Measurements from ENCODE around the gene ZPLD1.

ZPLD1 gene

DNA sequence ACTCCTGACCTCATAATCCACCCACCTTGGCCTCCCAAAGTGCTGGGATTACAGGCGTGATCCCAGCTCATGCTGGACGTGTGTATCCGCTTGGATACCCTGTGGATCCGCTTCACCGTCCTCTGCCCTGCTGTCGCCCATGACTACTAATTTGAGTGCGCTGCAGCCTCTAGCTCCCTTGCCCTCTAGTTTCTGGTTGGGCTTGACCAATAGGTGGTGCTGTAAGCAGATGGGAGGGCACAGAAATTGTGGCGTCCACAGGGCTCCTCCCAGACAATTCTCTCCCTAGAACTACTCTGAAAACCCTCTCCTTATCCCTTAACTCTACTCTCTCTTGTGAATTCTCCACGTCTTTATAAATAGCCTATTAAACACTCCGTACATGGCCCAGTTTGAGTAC lies 36.2 kb downstream of the ZPLD1 start:
- no peak for DNase-seq

DNA sequence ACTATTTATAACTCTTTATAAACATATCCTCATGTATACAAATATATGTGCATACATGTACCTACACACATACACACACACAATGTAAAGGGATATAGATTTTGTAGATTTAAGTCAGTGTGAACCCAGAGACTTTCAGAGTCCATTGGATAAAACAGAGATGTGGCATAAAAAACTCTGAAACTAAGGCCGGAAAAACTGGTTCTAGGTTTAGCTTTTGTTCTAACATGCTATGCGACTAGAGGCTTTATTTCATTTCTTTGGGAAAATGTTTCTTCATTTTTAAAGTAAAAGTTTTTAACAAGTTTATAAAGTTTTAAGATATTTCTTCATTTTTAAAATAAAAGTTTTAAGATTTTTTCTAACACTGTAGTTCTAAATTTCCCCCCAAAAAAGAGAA lies 36.7 kb downstream of the ZPLD1 start:
- DNase-seq, result no peak

DNA sequence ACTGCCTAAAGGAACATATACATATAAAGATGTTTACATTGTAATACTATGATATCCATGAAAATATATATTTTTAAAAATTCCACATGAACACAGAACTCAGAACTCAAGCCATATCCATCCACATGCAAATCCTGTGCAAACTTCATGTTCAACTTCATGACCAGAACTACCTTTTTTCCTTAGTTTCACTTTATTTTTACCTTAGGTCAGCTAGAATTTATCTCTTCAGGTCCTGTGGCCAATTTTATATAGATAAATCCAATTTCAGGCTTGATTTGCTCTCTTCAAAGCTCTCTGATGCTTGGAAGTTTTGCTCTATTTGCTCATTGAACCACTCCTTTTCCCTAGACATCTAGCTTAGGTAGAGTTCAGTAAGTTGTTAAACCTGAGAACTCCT lies 38.8 kb downstream of the ZPLD1 start:
- DNase-seq, result no peak

DNA sequence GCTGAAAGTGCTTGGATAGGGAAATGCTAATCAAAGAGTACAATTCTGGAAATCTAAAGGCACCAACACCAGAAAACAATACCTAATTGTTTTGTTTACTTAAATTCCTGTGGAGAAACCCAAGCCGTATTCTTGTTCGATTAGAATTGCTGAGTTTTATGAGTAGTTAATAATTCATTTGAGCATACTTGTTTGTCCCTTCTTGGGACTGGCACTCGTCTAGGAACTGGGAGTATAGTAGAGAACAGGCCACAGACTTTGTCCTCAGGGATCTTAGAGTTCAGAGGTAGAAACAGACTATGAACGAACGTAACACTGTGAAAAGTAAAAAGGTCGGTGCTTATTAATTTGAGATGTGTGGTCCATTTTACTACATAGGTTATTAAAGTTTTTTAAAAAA lies 39.4 kb downstream of the ZPLD1 start:
- no peak for DNase-seq

- no peak for DNase-seq
Measured at GRCh38 chr3:102476198-102476597, 41.4 kb downstream of the ZPLD1 start.

- DNase-seq, result no peak
Measured at GRCh38 chr3:102478160-102478559, 43.3 kb downstream of the ZPLD1 start.

GRCh38 chr3:102480139-102480538 lies 45.3 kb downstream of the ZPLD1 start:
- DNase-seq, result no peak

GRCh38 chr3:102481050-102481449 lies 46.2 kb downstream of the ZPLD1 start:
- no peak for DNase-seq

DNA sequence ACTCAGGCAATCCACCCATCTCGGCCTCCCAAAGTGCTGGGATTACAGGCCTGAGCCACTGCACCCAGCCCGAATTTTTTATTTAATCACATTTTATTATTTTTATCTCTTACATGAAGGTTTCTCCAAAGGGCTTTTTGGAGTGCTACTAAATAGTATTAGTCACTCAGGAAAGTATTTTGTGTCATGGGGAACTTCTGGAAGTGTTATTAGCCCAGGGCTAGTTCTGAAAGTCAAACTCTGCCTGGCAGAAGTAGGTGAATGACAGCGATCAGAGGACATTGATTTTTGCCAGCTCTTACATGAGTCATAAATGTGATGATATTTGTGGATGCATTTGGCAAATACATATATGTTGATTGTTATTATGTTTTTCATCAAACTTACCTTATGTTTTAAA lies 48.7 kb downstream of the ZPLD1 start:
- no peak for DNase-seq

DNA sequence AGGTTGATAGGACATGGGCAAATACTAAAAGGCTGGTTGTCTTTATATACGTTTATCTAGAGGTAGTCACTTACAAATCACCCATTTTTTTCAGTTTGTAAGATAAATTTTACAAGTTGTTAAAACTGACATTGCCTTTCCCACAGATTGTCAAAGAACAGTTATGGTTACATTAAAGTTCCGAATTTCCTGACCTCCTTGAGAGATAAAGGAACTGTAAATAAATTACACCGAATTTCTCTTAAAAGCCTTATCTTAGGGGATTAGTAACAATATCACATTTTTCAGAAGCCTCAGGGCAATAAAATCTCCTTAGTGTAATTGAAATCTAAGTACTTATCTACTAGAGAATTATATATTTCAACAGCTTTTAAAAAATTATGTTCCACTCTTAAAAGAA lies 49.5 kb downstream of the ZPLD1 start:
- no peak for DNase-seq

DNA sequence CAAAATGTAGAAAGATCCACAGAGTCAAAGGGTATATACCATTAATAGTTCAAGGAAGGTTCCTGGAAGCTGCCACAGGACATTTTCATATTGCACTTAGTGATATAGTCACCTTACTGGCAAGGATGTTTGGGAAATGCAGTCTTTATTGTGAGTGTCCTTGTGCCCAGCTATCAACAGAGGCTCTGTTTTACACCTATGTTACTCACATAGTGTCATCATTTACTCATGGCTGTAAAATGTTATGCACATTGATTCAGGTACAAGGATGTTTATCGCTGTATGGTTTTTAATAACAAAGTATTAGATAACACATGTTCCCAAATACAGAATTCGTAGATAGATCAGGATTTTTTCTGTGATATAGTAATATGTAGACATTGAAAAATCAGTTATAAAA lies 50.9 kb downstream of the ZPLD1 start:
- no peak for DNase-seq

- no peak for DNase-seq
Measured at GRCh38 chr3:102488331-102488730, 53.5 kb downstream of the ZPLD1 start.

GRCh38 chr3:102492300-102492699 lies 57.5 kb downstream of the ZPLD1 start:
- no peak for DNase-seq

DNA sequence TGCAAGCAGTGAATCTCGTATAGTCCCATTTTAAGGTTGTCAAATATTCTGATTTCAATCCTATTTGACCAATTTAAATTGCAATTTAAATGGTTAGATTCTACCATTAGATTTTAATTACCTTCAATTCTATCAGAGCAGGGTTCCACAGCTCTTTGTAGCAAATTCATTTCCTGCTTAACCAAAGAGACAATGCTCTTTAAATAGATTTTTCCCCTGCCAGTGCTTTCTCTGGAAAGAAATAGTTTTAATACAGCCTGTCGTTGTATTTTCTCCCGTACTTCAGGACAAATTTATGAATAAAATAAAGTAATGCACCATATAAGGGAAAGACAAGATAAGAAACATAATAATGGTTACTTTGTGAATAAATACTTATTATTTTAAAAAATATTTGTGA lies 62.8 kb downstream of the ZPLD1 start:
- DNase-seq, result no peak

DNA sequence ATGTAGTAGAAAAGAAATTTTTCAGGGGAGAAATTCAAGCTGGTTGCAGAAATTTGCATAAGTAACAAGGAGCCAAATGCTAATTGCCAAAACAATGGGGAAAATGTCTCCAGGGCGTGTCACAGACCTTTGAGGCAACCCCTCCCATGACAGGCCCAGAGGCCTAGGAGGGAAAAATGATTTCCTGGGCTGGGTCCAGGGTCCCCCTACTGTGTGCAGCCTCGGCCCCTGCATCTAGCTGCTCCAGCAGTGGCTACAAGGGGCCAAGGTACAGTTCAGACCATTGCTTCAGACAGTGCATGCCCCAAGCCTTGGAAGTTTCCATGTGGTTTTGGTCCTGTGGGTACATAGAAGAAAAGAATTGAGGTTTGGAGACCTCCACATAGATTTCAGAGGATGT lies 70.7 kb downstream of the ZPLD1 start:
- DNase-seq, result no peak

GRCh38 chr3:102510663-102511062 lies 75.8 kb downstream of the ZPLD1 start:
- DNase-seq, result no peak

GRCh38 chr3:102511168-102511567 lies 76.4 kb downstream of the ZPLD1 start:
- no peak for DNase-seq

DNA sequence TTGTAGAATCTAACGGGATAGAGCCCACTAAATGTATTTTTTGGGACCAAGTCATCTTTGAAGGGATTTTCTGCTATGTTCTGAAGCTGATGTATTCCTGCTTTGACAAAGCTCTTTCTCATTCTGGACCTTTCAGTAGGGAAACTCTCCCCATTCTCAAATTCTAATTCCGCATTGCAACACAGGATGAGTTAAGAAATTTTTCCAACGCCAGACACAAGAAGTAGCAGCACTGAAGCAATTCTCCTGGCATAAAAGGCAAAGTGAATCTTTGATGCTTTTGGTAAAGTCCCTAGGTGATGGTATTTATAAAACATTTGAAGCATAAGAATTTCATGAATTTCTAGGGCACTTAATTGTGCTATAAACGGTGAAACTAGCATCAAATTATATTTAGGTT lies 76.8 kb downstream of the ZPLD1 start:
- no peak for DNase-seq

DNA sequence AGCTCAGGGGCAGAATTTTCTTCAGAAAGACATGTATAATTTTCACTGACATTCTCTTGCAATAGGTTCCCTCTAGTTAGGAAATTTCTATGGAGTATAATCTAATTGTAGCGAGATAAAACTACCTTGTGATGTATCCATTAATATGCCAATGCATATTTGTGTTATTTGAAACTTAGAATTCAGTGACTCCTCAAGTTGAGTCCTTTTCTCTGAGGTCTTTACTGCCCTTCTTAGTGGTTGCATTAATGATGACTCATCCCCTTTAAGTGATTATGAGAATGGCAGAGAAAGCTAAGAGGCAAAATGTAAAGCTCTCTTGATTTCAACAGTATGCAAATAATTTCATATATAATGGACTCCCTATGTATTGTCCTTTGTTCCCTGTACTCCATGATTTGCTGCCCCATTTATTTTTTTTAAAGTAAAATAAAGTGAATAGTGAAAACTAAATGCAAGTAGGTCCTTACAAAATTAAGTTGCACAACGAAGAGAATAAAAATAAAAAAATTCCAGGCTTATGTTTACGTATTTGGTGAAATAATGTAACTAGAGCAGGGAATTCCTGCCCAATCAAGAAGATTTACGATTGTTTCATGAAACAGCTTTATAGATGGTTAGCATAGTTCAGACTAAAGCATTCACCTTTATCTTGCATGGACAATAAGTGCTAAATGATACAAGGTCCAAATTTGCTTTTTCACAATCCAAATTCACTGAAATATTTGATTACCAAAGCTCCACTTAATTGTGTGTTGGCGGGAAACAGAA lies 78.1 kb downstream of the ZPLD1 start:
- DNase-seq, result peak; percentile 8

- no peak for DNase-seq
Measured at GRCh38 chr3:102514241-102514640, 79.4 kb downstream of the ZPLD1 start.

DNA sequence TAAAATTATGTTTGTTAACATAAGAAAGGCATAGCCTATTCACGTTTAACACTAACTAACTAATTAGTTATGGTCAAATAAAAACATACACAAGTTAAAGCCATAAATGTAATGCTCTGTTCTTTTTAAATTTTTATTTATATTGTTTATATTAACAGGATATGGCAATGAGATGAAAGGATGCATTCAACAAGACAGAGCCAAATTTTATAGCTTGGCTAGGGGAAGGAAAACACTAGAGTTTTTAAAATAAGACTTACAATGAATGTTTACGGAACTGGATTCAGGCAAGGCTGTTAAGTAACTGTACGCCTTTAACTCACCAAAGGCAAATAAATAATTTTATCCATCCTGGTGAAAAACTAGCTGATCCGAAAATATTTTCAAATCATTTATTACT lies 86.4 kb downstream of the ZPLD1 start:
- no peak for DNase-seq

DNA sequence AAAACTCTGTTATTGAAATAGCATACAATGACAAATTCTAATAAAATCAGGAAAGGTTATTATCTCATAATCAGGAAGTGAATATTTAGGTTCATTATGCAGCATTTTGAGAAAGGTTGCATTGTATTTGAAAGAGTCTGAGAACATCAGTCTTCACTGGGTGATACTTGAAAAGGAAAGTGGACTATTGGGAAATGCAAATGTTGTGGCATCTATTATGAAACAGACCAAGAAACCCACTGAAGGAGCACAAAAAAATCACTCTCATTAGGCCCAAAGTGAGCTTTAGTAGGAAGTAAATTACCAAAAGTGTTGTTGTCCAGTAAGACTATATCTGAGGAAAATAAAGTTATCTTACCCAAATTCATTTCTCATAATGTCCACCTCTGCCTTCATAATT lies 90.8 kb downstream of the ZPLD1 start:
- DNase-seq, result no peak

GRCh38 chr3:102526865-102527264 lies 92.0 kb downstream of the ZPLD1 start:
- no peak for DNase-seq

DNA sequence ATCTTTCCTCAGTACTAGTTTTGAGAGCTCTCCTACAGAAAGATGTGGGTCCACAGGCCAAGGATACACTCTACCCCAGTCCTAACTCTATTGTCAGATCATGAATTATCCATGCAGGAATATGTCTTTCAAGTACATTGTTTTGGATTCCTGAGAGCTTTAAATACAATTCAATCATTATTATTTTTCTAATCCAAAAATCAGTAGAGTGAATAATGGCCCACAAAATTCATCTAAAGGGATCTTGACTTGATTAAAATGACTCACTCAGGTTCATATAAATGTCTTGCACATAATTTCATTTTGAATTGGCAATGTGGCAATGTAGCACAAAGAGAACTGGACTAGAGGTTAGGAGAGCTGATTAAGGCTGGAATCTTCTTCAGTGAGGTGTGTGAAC lies 93.9 kb downstream of the ZPLD1 start:
- DNase-seq, result no peak
